ENCODE data around the gene OVCA2.

DNA sequence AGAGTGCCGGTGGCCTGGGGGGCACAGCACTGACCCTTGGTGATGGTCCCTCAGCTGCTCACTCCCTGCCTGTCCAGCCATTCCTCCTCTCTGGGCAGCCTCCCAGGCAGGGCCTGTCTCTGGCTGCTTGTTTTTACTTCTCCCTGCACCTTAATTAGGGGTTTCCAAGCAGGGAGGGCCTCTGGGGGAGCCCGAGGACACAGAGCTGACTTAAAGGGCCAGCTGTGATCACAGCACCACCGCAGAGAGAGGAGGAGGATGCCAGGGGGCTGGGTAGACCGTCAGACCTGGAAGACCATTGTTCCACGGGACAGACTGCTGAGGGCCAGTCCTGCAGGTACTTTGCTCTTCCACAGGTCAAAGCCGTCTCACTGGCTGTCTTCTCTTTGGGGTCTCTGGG lies 13.1 kb upstream of the OVCA2 start:
- TF ChIP-seq, protein P1, sequence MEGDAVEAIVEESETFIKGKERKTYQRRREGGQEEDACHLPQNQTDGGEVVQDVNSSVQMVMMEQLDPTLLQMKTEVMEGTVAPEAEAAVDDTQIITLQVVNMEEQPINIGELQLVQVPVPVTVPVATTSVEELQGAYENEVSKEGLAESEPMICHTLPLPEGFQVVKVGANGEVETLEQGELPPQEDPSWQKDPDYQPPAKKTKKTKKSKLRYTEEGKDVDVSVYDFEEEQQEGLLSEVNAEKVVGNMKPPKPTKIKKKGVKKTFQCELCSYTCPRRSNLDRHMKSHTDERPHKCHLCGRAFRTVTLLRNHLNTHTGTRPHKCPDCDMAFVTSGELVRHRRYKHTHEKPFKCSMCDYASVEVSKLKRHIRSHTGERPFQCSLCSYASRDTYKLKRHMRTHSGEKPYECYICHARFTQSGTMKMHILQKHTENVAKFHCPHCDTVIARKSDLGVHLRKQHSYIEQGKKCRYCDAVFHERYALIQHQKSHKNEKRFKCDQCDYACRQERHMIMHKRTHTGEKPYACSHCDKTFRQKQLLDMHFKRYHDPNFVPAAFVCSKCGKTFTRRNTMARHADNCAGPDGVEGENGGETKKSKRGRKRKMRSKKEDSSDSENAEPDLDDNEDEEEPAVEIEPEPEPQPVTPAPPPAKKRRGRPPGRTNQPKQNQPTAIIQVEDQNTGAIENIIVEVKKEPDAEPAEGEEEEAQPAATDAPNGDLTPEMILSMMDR (IDR thresholded peaks at IDR 0.05 in 2 of 3, conservative IDR thresholded peaks at IDR 0.05 in 1 of 3; ENCODE audit: borderline replicate concordance in 1 of 3, insufficient read depth in 1 of 3, low read depth in 2 of 3, low read length in 2 of 3), result no peak
- TF ChIP-seq EGR1 (IDR thresholded peaks at IDR 0.05; ENCODE audit: low read depth) (no peak), POLR2A (IDR thresholded peaks at IDR 0.05; ENCODE audit: borderline replicate concordance, extremely low read depth, insufficient read depth, insufficient read length) (no peak), EZH2 (IDR thresholded peaks at IDR 0.05) (no peak), POLR2AphosphoS5 (IDR thresholded peaks at IDR 0.05; ENCODE audit: low read depth, low read length) (no peak), RAD21 (IDR thresholded peaks at IDR 0.05; ENCODE audit: low read depth) (no peak), SIN3A (IDR thresholded peaks at IDR 0.05; ENCODE audit: low read depth) (no peak), YY1 (IDR thresholded peaks at IDR 0.05; ENCODE audit: extremely low read depth, insufficient replicate concordance, low read depth, low read length) (no peak), SRF (IDR thresholded peaks at IDR 0.05; ENCODE audit: low read depth) (no peak), EZH2phosphoT487 (IDR thresholded peaks at IDR 0.05; ENCODE audit: borderline replicate concordance) (no peak)
- TF ChIP-seq, protein P2, sequence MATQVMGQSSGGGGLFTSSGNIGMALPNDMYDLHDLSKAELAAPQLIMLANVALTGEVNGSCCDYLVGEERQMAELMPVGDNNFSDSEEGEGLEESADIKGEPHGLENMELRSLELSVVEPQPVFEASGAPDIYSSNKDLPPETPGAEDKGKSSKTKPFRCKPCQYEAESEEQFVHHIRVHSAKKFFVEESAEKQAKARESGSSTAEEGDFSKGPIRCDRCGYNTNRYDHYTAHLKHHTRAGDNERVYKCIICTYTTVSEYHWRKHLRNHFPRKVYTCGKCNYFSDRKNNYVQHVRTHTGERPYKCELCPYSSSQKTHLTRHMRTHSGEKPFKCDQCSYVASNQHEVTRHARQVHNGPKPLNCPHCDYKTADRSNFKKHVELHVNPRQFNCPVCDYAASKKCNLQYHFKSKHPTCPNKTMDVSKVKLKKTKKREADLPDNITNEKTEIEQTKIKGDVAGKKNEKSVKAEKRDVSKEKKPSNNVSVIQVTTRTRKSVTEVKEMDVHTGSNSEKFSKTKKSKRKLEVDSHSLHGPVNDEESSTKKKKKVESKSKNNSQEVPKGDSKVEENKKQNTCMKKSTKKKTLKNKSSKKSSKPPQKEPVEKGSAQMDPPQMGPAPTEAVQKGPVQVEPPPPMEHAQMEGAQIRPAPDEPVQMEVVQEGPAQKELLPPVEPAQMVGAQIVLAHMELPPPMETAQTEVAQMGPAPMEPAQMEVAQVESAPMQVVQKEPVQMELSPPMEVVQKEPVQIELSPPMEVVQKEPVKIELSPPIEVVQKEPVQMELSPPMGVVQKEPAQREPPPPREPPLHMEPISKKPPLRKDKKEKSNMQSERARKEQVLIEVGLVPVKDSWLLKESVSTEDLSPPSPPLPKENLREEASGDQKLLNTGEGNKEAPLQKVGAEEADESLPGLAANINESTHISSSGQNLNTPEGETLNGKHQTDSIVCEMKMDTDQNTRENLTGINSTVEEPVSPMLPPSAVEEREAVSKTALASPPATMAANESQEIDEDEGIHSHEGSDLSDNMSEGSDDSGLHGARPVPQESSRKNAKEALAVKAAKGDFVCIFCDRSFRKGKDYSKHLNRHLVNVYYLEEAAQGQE (IDR thresholded peaks at IDR 0.05; ENCODE audit: low read depth), result no peak
- TF ChIP-seq, protein P3, sequence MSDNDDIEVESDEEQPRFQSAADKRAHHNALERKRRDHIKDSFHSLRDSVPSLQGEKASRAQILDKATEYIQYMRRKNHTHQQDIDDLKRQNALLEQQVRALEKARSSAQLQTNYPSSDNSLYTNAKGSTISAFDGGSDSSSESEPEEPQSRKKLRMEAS (IDR thresholded peaks at IDR 0.05), result no peak
- TF ChIP-seq, protein P4, sequence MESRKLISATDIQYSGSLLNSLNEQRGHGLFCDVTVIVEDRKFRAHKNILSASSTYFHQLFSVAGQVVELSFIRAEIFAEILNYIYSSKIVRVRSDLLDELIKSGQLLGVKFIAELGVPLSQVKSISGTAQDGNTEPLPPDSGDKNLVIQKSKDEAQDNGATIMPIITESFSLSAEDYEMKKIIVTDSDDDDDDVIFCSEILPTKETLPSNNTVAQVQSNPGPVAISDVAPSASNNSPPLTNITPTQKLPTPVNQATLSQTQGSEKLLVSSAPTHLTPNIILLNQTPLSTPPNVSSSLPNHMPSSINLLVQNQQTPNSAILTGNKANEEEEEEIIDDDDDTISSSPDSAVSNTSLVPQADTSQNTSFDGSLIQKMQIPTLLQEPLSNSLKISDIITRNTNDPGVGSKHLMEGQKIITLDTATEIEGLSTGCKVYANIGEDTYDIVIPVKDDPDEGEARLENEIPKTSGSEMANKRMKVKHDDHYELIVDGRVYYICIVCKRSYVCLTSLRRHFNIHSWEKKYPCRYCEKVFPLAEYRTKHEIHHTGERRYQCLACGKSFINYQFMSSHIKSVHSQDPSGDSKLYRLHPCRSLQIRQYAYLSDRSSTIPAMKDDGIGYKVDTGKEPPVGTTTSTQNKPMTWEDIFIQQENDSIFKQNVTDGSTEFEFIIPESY (IDR thresholded peaks at IDR 0.05; ENCODE audit: extremely low read depth, insufficient replicate concordance, low read length), result no peak

Measured in HCT116 (cell line).